ENCODE data around the gene VPS35. TPM values are rescaled to one million over a fixed set of nuclear protein-coding genes. Genes with fewer than 3 reads are reported as not detected.

VPS35 gene
- total and polyA plus RNA-seq, 3 donors from 2014 or later, result 75.5 to 129 (median 128) TPM

- Histone ChIP-seq H3K9me3 (no peaks in the 10 kb centered on the region), H3K4me3 (peak overlapping the region; percentile 80 to 97), H3K27ac (peak overlapping the region; percentile 97 to 99), H3K4me1 (peaks cover 36% of the 10 kb centered on the region), H3K27me3 (no peaks in the 10 kb centered on the region), H3K36me3 (ENCODE audit: low read depth, missing control alignments) (no peaks in the 10 kb centered on the region)
- DNase-seq, result peak; percentile 62
- WGBS, 2 donors, result 3 to 8% methylated on average over 21 of the region's 21 CpGs
- TF ChIP-seq CTCF (IDR thresholded peaks at IDR 0.05), result no peak
- no peak for TF ChIP-seq POLR2A (IDR thresholded peaks at IDR 0.05)
- intact Hi-C loops (cut with DNase I; ENCODE audit: low total_unique reads), result no loop called here
Measured at GRCh38 chr16:46690281-46691178, 1.6 kb upstream of the VPS35 start.

GRCh38 chr16:46689365-46690280 lies 645 bp upstream of the VPS35 start, which contains the start of gene ORC6:
TSS of gene ORC6 (plus strand) at chr16:46689659. CDS start at chr16:46689706, 47 bp downstream.
- 0 to 1% methylated on average over 23 to 78 of the region's 79 CpGs for WGBS, 2 donors
- Histone ChIP-seq H3K4me3 (peak within 1 kb of the TSS; percentile 80 to 97), H3K9me3 (no peaks in the 10 kb centered on the region), H3K27ac (peak within 1 kb of the TSS; percentile 97 to 99), H3K36me3 (ENCODE audit: low read depth, missing control alignments) (no peaks in the 10 kb centered on the region), H3K4me1 (peaks cover 36% of the 10 kb centered on the region), H3K27me3 (no peaks in the 10 kb centered on the region)
- intact Hi-C loops (cut with DNase I; ENCODE audit: low total_unique reads), result no loop called here
- TF ChIP-seq CTCF (IDR thresholded peaks at IDR 0.05), result peak; percentile 19 to 42 (median 27)
- no peak for TF ChIP-seq POLR2A (IDR thresholded peaks at IDR 0.05)
- peak; percentile 100 for DNase-seq

GRCh38 chr16:46688101-46688653 lies 801 bp downstream of the VPS35 start:
- Histone ChIP-seq H3K4me1 (peaks cover 39% of the 10 kb centered on the region), H3K27ac (peak overlapping the region; percentile 97 to 99), H3K36me3 (ENCODE audit: low read depth, missing control alignments) (no peaks in the 10 kb centered on the region), H3K27me3 (no peaks in the 10 kb centered on the region), H3K4me3 (peak overlapping the region; percentile 80 to 97), H3K9me3 (no peaks in the 10 kb centered on the region)
- intact Hi-C loops (cut with DNase I; ENCODE audit: low total_unique reads), result no loop called here
- WGBS, 2 donors, result 3 to 4% methylated on average over 14 of the region's 14 CpGs
- DNase-seq, result peak; percentile 55
- no peak for TF ChIP-seq POLR2A (IDR thresholded peaks at IDR 0.05)
- no peak for TF ChIP-seq CTCF (IDR thresholded peaks at IDR 0.05)

GRCh38 chr16:46687486-46687885 lies 1.5 kb downstream of the VPS35 start:
- no peak for DNase-seq
- Histone ChIP-seq H3K27me3 (no peaks in the 10 kb centered on the region), H3K36me3 (ENCODE audit: low read depth, missing control alignments) (no peaks in the 10 kb centered on the region), H3K9me3 (no peaks in the 10 kb centered on the region), H3K4me3 (peak overlapping the region in 1 of 2 donors; percentile 97), H3K4me1 (peaks cover 45% of the 10 kb centered on the region), H3K27ac (peak overlapping the region in 1 of 2 donors; percentile 99)
- intact Hi-C loops (cut with DNase I; ENCODE audit: low total_unique reads), result no loop called here
- 45 to 46% methylated on average over 9 of the region's 9 CpGs for WGBS, 2 donors
- TF ChIP-seq CTCF (IDR thresholded peaks at IDR 0.05), result no peak
- no peak for TF ChIP-seq POLR2A (IDR thresholded peaks at IDR 0.05)
